Mesendoderm (in vitro differentiated cells): ENCODE measurements around the gene ATP10A.

Source experiments
- DNase-seq: peaks from one replicate; pipeline ENCODE4 v3.0.0; 2013
- H2AK5ac ChIP-seq: 2 replicates; pipeline ENCODE4 v1.6.1; 2013; ENCODE audit warnings: low read length, inconsistent platforms
- H2BK120ac ChIP-seq: 2 replicates; pipeline ENCODE4 v1.6.1; 2013; ENCODE audit warnings: low read depth, mild to moderate bottlenecking, low read length, moderate library complexity, mixed read lengths
- H2BK15ac ChIP-seq: replicated peaks from 2 replicates; pipeline ENCODE4 v1.6.1; 2013; ENCODE audit warnings: low read depth, mild to moderate bottlenecking, moderate library complexity
- H2BK5ac ChIP-seq: 2 replicates; pipeline ENCODE4 v1.6.1; 2013; ENCODE audit warnings: low read length, inconsistent platforms
- H3K18ac ChIP-seq: 2 replicates; pipeline ENCODE4 v1.6.1; 2013; ENCODE audit warnings: mild to moderate bottlenecking, low read length, mixed read lengths
- H3K23ac ChIP-seq: one replicate; pipeline ENCODE4 v1.6.1; 2013; ENCODE audit warnings: low read length
- H3K27ac ChIP-seq: 2 replicates; pipeline ENCODE4 v1.5.1; 2013; ENCODE audit warnings: low read depth, mild to moderate bottlenecking, inconsistent platforms, low read length, moderate library complexity
- H3K27me3 ChIP-seq: 2 replicates; pipeline ENCODE4 v1.6.1; 2013; ENCODE audit warnings: low read length, control low read depth, mild to moderate bottlenecking, inconsistent platforms; ENCODE audit not compliant: insufficient read depth, poor library complexity
- H3K36me3 ChIP-seq: 2 replicates; pipeline ENCODE4 v1.6.1; 2013; ENCODE audit warnings: low read length, inconsistent platforms; ENCODE audit not compliant: control insufficient read depth, insufficient read depth
- H3K4ac ChIP-seq: one replicate; pipeline ENCODE4 v1.6.1; 2013; ENCODE audit warnings: low read depth, mild to moderate bottlenecking, low read length, moderate library complexity
- H3K4me1 ChIP-seq: 2 replicates; pipeline ENCODE4 v1.6.1; 2013; ENCODE audit warnings: low read depth, low read length, inconsistent platforms; ENCODE audit not compliant: control insufficient read depth
- H3K4me2 ChIP-seq: 2 replicates; pipeline ENCODE4 v1.6.1; 2013; ENCODE audit warnings: low read length
- H3K4me3 ChIP-seq: 2 replicates; pipeline ENCODE4 v1.5.1; 2013; ENCODE audit warnings: mild to moderate bottlenecking, low read length
- H3K56ac ChIP-seq: one replicate; pipeline ENCODE4 v1.6.1; 2013; ENCODE audit warnings: low read length
- H3K79me1 ChIP-seq: 2 replicates; pipeline ENCODE4 v1.6.1; 2013; ENCODE audit warnings: low read length, inconsistent platforms
- H3K79me2 ChIP-seq: 2 replicates; pipeline ENCODE4 v1.6.1; 2013; ENCODE audit warnings: mild to moderate bottlenecking, low read length; ENCODE audit not compliant: control insufficient read depth, insufficient read depth
- H3K9ac ChIP-seq: 2 replicates; pipeline ENCODE4 v1.6.1; 2013; ENCODE audit warnings: low read length, inconsistent platforms
- H4K5ac ChIP-seq: one replicate; pipeline ENCODE4 v1.6.1; 2013; ENCODE audit warnings: low read length
- H4K8ac ChIP-seq: one replicate; pipeline ENCODE4 v1.6.1; 2013; ENCODE audit warnings: low read depth, mild to moderate bottlenecking, control low read depth, low read length, moderate library complexity
- WGBS: extraction: QIAGEN DNeasy Blood & Tissue Kit; methylation state at CpG from one replicate; pipeline ENCODE4 v1.1.7; 2013; ENCODE audit warnings: low lambda C conversion rate, missing lambda C conversion rate; ENCODE audit not compliant: insufficient coverage; ENCODE audit errors: extremely low coverage; 5-methylcytosine and 5-hydroxymethylcytosine counted together

Gene ATP10A

GRCh38 chr15:25689592-25689991, 173.5 kb downstream of the ATP10A start:
- H4K5ac ChIP-seq, result no peak overlapping the region
- no peaks in the 10 kb centered on the region for H3K79me1 ChIP-seq
- H3K27ac ChIP-seq, result no peak overlapping the region
- no peak overlapping the region for H3K4ac ChIP-seq
- no peak overlapping the region for H3K9ac ChIP-seq
- no peak overlapping the region for H2BK5ac ChIP-seq
- no peaks in the 10 kb centered on the region for H3K79me2 ChIP-seq
- H3K4me3 ChIP-seq, result no peak overlapping the region
- no peaks in the 10 kb centered on the region for H3K36me3 ChIP-seq
- no peak overlapping the region for H2AK5ac ChIP-seq
- H3K4me2 ChIP-seq, result no peak overlapping the region
- no peak overlapping the region for H3K23ac ChIP-seq
- no CpG with 5 or more reads among the region's 4 CpGs for WGBS
- no peak overlapping the region for H2BK15ac ChIP-seq
- DNase-seq, result peak; percentile 58
- no peaks in the 10 kb centered on the region for H3K27me3 ChIP-seq
- no peak overlapping the region for H2BK120ac ChIP-seq
- H3K56ac ChIP-seq, result no peak overlapping the region
- no peaks in the 10 kb centered on the region for H3K4me1 ChIP-seq
- no peak overlapping the region for H4K8ac ChIP-seq
- H3K18ac ChIP-seq, result no peak overlapping the region

GRCh38 chr15:25688166-25688565, 175.0 kb downstream of the ATP10A start:
- Histone ChIP-seq H2AK5ac (no peak overlapping the region), H2BK5ac (no peak overlapping the region), H2BK15ac (no peak overlapping the region), H3K4ac (no peak overlapping the region), H3K9ac (no peak overlapping the region), H3K23ac (no peak overlapping the region), H3K27me3 (no peaks in the 10 kb centered on the region), H3K79me2 (no peaks in the 10 kb centered on the region), H3K36me3 (no peaks in the 10 kb centered on the region), H2BK120ac (no peak overlapping the region), H3K4me2 (no peak overlapping the region), H4K5ac (no peak overlapping the region), H3K18ac (no peak overlapping the region), H3K4me1 (no peaks in the 10 kb centered on the region), H3K4me3 (no peak overlapping the region), H3K79me1 (no peaks in the 10 kb centered on the region), H3K27ac (no peak overlapping the region), H3K56ac (no peak overlapping the region), H4K8ac (no peak overlapping the region)
- WGBS, result no CpG with 5 or more reads among the region's 9 CpGs
- DNase-seq, result no peak

GRCh38 chr15:25687689-25688088, 175.4 kb downstream of the ATP10A start:
- no peak overlapping the region for H3K4ac ChIP-seq

GRCh38 chr15:25687276-25687675, 175.9 kb downstream of the ATP10A start:
- Histone ChIP-seq H2BK5ac (no peak overlapping the region), H2BK120ac (no peak overlapping the region), H2BK15ac (no peak overlapping the region), H3K27ac (no peak overlapping the region), H2AK5ac (no peak overlapping the region), H3K4me3 (no peak overlapping the region), H4K8ac (no peak overlapping the region), H3K27me3 (no peaks in the 10 kb centered on the region), H4K5ac (no peak overlapping the region), H3K18ac (no peak overlapping the region), H3K79me1 (no peaks in the 10 kb centered on the region), H3K23ac (no peak overlapping the region), H3K79me2 (no peaks in the 10 kb centered on the region), H3K4me2 (no peak overlapping the region), H3K36me3 (no peaks in the 10 kb centered on the region), H3K56ac (no peak overlapping the region), H3K9ac (no peak overlapping the region), H3K4ac (no peak overlapping the region), H3K4me1 (no peaks in the 10 kb centered on the region)
- DNase-seq, result no peak
- WGBS, result no CpG with 5 or more reads among the region's 5 CpGs

More at GRCh38 chr15:25687689-25688088, 175.4 kb downstream of the ATP10A start:
- no CpG with 5 or more reads among the region's 15 CpGs for WGBS
- H3K56ac ChIP-seq, result no peak overlapping the region
- H3K79me1 ChIP-seq, result no peaks in the 10 kb centered on the region
- no peak overlapping the region for H2BK5ac ChIP-seq
- H3K9ac ChIP-seq, result no peak overlapping the region
- H3K27ac ChIP-seq, result no peak overlapping the region
- no peak overlapping the region for H3K4me3 ChIP-seq
- H4K5ac ChIP-seq, result no peak overlapping the region
- H3K18ac ChIP-seq, result no peak overlapping the region
- no peak overlapping the region for H2AK5ac ChIP-seq
- H4K8ac ChIP-seq, result no peak overlapping the region
- no peaks in the 10 kb centered on the region for H3K79me2 ChIP-seq
- H3K4me2 ChIP-seq, result no peak overlapping the region
- no peak overlapping the region for H2BK15ac ChIP-seq
- H3K23ac ChIP-seq, result no peak overlapping the region
- no peaks in the 10 kb centered on the region for H3K4me1 ChIP-seq
- no peak overlapping the region for H2BK120ac ChIP-seq
- no peaks in the 10 kb centered on the region for H3K27me3 ChIP-seq
- H3K36me3 ChIP-seq, result no peaks in the 10 kb centered on the region
- no peak for DNase-seq

- Histone ChIP-seq H3K23ac (no peak overlapping the region), H2BK120ac (no peak overlapping the region), H2BK5ac (no peak overlapping the region), H3K9ac (no peak overlapping the region), H3K79me1 (no peaks in the 10 kb centered on the region), H2AK5ac (no peak overlapping the region), H3K4ac (no peak overlapping the region), H3K18ac (no peak overlapping the region), H3K56ac (no peak overlapping the region), H3K4me3 (no peak overlapping the region), H4K8ac (no peak overlapping the region), H3K27me3 (no peaks in the 10 kb centered on the region), H3K4me1 (no peaks in the 10 kb centered on the region), H3K4me2 (no peak overlapping the region), H3K79me2 (no peaks in the 10 kb centered on the region), H3K27ac (no peak overlapping the region), H3K36me3 (no peaks in the 10 kb centered on the region), H4K5ac (no peak overlapping the region), H2BK15ac (no peak overlapping the region)
- WGBS, result no CpG with 5 or more reads among the region's 6 CpGs
- no peak for DNase-seq
These were observed 176.3 kb downstream of the ATP10A start for GRCh38 chr15:25686780-25687179.
